Activated T-helper 1 cell treated with anti-CD3 and anti-CD28 coated beads, Interleukin-2, amount 50 U/mL, for 16 hours (primary cell): Measurements from ENCODE around the gene CARS2.
"Not testable (repeated sequence)": the region's sequence is repeated elsewhere in the genome, so short reads cannot be mapped to it uniquely, and the experiment has no call there.

ENCODE experiments used
- DNase-seq, 2 donors: peaks; one replicate each; pipeline ENCODE4 v3.0.0-alpha.2; 2020; ENCODE audit warnings: low read depth in 1 of 2, low spot score in 1 of 2

Gene CARS2

GRCh38 chr13:110683921-110684320, 22.0 kb downstream of the CARS2 start:
- no peak for DNase-seq

- DNase-seq: no peak
Observed at GRCh38 chr13:110683203-110683883, 22.6 kb downstream of the CARS2 start.

- no peak for DNase-seq
Observed at GRCh38 chr13:110682746-110683145, 23.2 kb downstream of the CARS2 start.

- DNase-seq: no peak
Observed at GRCh38 chr13:110681868-110682550, 23.9 kb downstream of the CARS2 start.

GRCh38 chr13:110680852-110681251, 25.1 kb downstream of the CARS2 start:
- DNase-seq: no peak

DNA sequence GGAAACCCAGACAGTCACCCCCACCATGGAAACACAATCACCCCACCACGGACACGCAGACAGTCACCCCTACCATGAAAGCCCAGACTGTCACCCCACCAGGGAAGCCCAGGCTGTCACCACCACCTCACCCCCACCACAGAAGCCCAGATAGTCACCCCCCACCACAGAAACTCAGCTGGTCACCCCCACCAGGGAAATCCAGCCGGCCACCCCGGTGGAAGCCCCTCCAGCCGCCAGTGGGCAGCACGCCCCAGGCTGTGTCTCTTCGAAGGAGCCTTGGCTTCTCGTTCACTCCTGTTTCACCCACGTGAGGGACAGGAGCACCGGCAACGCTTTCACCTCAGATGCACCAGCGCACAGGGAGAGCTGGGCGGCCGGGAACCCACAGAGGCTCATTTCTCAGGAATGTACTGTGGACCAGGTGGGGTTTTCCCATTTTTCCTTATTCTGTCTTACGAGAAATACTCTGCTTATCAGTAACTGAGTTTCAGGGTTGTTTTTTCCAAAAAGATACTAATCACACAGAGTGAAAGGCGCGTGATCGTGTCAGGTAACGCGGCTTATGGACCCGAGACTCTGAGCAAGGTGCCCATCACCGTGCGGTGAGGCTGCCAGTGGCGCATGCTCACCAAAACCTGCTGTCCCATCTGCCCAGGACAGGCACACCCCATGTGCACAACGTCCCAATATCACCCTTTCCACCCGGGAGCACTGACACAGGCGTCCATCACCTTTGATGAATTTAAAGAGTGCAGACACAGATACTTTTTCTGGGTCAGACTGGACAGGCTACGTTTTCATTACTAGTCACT, 28.0 kb downstream of the CARS2 start:
- no peak for DNase-seq

DNA sequence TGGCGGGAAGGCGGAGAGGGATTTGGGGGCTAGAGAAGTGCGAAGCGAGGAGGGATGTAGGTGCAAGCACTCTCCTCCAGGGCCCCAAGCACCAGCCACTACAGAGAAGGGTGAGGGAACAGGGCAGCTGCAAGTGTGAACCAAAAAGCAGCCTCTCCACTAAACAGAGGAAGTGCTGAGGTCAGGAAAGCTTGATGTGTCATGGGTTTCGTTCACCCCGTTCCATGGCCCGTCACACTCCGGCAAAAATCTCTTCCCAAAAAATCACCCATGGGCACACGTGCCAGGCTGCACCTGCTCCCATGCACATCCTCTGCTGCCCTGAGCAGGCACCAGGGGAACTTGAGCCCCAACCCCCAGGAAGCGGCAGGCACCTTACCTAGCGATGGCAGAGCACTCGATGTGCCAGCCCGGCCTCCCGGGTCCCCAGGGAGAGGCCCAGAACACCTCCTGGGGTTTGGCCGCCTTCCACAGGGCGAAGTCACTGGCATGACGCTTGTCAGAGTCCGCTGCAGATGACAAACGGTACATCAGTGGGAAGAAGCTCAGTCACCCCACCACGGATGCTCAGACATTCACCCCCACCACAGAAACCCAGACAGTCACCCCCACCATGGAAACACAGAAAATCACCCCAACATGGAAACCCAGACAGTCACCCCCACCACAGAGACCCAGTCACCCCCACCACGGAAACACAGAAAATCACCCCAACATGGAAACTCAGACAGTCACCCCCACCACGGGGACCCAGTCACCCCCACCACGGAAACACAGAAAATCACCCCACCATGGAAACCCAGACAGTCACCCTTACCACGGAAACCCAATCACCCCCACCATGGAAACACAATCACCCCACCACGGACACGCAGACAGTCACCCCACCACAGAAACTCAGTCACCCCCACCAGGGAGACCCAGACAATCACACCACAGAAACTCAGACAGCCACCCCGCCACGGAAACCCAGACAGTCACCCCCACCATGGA, 29.0 kb downstream of the CARS2 start:
- DNase-seq: no peak

- not testable (repeated sequence) for DNase-seq
Observed at GRCh38 chr13:110669814-110670213, 36.1 kb downstream of the CARS2 start.

GRCh38 chr13:110669036-110669435, 36.9 kb downstream of the CARS2 start:
- DNase-seq: no peak

DNA sequence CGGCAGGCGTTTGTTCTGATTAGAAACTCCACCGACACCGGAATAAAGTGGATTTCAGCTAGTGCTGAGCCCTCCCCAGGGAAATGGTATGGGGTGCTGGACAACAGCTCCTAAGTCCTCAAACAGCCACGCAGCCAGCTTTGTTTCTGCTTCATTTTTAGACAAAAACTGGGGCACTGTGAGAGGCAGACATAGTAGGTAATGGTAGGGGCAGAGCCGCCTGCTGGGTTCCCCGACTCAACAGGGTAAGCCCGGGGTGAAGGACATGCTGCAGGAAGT, 39.7 kb downstream of the CARS2 start:
- no peak for DNase-seq

DNA sequence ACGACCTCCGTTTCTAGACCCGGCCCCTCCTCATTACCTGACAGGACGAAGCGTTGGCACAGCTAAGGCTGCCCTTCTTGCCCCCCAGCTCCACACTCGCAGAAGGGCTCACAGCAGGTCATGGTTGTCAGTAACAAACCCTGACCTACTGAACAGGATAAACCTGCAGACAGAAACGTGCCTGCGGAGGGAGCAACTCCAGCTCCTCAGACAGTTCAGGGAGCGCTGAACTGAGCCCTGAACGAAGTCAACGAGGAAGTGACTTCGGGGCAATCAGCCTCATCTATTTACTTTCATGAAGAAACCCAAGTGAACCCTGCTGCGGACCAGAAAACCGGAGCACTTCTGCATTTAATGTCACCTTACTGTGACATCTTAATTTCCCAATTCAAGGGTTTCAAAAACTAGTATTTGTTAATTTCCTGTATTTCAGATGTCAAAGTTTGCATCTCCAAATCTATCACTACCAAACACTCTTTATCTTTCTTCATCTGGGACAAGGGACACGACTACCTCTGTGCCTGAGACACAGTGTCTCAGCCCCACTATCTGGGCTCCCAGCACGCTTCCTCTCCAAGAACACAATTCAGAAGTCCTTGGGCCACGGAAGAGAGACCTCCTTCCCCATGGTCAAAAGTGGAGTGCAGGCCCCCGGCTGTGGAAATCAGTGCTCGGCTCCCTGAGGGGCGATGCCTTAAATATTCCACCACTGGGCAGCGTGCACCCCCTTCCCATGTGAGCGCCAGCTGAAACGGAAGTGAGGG, 40.2 kb downstream of the CARS2 start:
- no peak for DNase-seq

GRCh38 chr13:110664673-110665072, 41.2 kb downstream of the CARS2 start:
- DNase-seq: no peak

DNA sequence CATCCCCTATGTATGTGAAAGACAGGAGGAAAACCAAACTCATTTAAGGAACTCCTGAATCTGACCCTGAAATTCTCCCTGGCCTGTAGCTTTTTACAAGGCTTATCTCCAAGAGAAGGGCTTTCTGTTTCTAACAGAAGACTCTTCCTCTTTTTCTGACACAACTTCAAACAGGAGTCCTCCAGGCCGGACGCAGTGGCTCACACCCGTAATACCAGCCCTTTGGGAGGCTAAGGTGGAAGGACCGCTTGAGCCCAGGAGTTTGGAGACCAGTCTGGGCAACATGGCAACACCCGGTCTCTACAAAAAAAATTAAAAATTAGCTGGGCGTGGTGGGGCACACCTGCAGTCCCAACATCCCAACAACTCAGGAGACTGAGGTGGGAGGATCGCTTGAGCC, 41.9 kb downstream of the CARS2 start:
- no peak for DNase-seq

- no peak for DNase-seq
Observed at GRCh38 chr13:110663491-110663890, 42.4 kb downstream of the CARS2 start.

DNA sequence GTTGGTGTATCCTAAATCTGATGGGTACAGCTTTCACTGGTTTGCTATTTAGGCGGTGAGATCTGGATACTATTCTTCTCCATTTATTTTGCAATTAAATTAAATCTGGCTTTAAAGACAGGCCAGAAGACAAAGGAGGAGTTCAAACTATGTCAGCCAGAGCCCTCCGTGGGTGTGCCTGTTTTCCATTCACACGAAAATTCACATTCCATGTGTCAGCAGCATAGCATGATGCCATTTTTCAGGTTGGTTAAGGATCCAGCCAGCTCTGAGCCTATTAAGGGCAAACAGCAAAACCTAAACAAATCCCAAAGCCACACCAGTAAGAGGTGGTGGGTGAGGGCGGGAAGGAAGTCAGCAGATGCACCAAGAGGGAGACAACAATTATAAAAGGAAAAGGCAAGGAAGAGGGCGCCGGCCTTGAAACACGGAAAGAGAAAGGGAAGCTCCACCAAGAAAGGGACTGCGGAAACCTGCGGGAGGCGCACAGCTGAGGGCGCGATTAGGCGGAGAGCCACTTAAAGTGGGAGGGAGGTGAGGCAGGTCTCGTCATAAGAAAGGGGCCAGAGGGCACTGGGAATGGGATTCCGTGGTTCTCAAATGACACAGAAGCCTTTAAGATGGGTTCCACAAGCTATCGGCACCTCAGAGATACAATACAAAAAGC, 43.0 kb downstream of the CARS2 start:
- no peak for DNase-seq

- no peak for DNase-seq
Observed at GRCh38 chr13:110662091-110662490, 43.8 kb downstream of the CARS2 start.

- DNase-seq: no peak
Observed at GRCh38 chr13:110661256-110661655, 44.7 kb downstream of the CARS2 start.

DNA sequence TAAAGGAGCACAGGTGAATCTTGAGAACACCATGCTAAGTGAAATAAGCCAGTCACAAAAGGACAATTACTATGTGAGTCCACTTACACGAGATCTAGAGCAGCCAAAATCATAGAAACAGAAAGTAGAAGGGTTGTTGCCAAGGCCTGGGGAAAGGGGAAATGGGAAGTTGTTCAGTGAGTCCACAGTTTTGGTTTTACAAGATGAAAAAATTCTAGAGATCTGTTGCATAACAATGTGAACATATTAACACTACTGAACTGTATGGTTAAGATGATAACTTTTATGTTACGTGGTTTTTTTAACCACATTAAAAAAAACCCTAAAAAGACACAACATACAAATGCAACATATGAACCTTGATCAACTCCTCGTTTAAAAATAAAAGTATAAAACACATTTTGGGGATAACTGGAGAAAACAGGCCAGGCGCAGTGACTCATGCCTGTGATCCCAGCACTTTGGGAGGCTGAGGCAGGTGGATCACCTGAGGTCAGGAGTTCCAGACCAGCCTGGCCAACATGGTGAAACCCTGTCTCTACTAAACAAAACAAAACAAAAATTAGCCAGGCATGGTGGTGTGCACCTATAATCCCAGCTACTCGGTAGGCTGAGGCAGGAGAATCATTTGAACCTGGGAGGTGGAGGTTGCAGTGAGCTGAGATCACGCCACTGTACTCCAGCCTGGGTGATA, 47.6 kb downstream of the CARS2 start:
- DNase-seq: not testable (repeated sequence)

DNA sequence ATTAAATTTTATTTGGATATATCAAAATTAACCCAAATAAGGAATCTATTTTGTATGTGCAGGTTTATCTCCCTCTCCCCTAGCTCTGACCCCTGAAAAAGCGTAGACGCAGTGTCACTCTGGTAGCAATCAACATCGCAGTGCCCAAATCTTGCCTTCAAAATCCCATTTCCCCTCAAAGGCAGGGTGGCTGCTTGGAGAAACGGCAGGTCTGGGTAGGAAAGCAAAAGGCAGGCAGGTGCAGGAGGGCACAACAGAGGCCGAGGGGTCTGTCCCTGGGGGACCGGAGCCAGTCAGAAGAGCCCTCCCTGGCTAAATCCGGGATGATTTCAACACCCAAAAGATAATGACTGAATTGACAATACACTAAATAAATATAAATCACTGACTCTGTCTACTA, 48.7 kb downstream of the CARS2 start:
- DNase-seq: no peak
